ENCODE data around the gene GPR26. TPM values are rescaled to one million over a fixed set of nuclear protein-coding genes. Genes with fewer than 3 reads are reported as not detected.

Gene GPR26
- polyA plus RNA-seq, 1 of the 3 experiments (the other 2 are of a cell fraction), result not detected

DNA sequence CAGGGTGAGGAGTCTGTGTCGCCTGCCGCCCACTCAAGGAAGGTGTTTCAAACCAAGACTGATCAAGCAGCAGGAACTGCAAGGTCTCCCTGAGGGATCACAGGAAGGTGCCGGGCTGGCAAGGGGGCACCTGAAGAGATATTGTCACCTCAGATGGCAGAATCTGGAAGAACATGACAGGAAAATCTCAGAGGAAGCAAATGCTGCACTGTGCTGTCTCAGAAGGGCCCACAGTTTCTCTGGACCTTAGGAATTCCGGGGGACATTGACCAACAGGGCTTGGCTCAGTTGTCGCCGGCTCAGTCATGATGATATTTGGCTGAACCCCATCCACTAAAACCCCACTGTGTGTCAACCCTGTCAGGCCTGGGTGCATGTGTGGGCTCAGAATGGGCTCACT lies 31.9 kb upstream of the GPR26 start:
- H3K4me1 ChIP-seq (ENCODE audit: control insufficient read depth in 1 of 2, insufficient read depth in 2 of 2, low read depth in 1 of 2, low read length in 1 of 2), result no peaks in the 10 kb centered on the region
- no peaks in the 10 kb centered on the region for H3K27me3 ChIP-seq (ENCODE audit: insufficient read depth)
- H3K9me2 ChIP-seq, result no peaks in the 10 kb centered on the region
- H3K9ac ChIP-seq, result no peak overlapping the region
- WGBS (ENCODE audit: low lambda C conversion rate), result 41% methylated on average over 6 of the region's 6 CpGs
- no peaks in the 10 kb centered on the region for H3K36me3 ChIP-seq (replicated peaks in 1 of 2; ENCODE audit: control insufficient read depth in 1 of 2, insufficient read depth in 2 of 2, low read length in 1 of 2)
- H3K4me2 ChIP-seq, result no peak overlapping the region
- no peak overlapping the region for H2AFZ ChIP-seq (ENCODE audit: low read depth)
- POLR2A ChIA-PET, result no interaction called here
- H3K79me2 ChIP-seq (ENCODE audit: insufficient read depth), result no peaks in the 10 kb centered on the region
- no peak overlapping the region for H3K4me3 ChIP-seq (ENCODE audit: low read depth in 2 of 2, low read length in 1 of 2)
- CTCF ChIA-PET, result interaction anchor here (2.0 kb wide), 1 partner anchor 51 kb away, joined by 4 read pairs; no protein-coding TSS in a partner anchor
- no peaks in the 10 kb centered on the region for H4K20me1 ChIP-seq (ENCODE audit: insufficient read depth)
- no peaks in the 10 kb centered on the region for H3F3A ChIP-seq (replicated peaks; ENCODE audit: insufficient read depth)
- TF ChIP-seq MEF2A (IDR thresholded peaks at IDR 0.05; ENCODE audit: borderline replicate concordance, low read depth) (no peak), SIN3A (IDR thresholded peaks at IDR 0.05; ENCODE audit: borderline replicate concordance, low read depth, low read length) (no peak), NRF1 (IDR thresholded peaks at IDR 0.05; ENCODE audit: low read depth, low read length) (no peak), GATA2 (CRISPR knock-in tag; IDR thresholded peaks at IDR 0.05) (no peak), YY1 (IDR thresholded peaks at IDR 0.05; ENCODE audit: low read depth) (no peak), GABPA (IDR thresholded peaks at IDR 0.05; ENCODE audit: low read depth) (no peak), TCF12 (IDR thresholded peaks at IDR 0.05) (no peak), CHD2 (IDR thresholded peaks at IDR 0.05; ENCODE audit: low read length, partially characterized antibody) (no peak), RCOR1 (IDR thresholded peaks at IDR 0.05; ENCODE audit: low read length) (no peak), FOXJ3 (CRISPR knock-in tag; IDR thresholded peaks at IDR 0.05) (no peak), TEAD4 (IDR thresholded peaks at IDR 0.05; ENCODE audit: borderline replicate concordance, insufficient read depth) (no peak), JUND (IDR thresholded peaks at IDR 0.05) (no peak), NFIC (IDR thresholded peaks at IDR 0.05; ENCODE audit: borderline replicate concordance) (no peak), MXI1 (IDR thresholded peaks at IDR 0.05; ENCODE audit: low read depth, low read length) (no peak)
- TF ChIP-seq, protein P1, sequence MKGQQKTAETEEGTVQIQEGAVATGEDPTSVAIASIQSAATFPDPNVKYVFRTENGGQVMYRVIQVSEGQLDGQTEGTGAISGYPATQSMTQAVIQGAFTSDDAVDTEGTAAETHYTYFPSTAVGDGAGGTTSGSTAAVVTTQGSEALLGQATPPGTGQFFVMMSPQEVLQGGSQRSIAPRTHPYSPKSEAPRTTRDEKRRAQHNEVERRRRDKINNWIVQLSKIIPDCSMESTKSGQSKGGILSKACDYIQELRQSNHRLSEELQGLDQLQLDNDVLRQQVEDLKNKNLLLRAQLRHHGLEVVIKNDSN (IDR thresholded peaks at IDR 0.05; ENCODE audit: borderline replicate concordance, low read depth), result no peak
- DNase-seq, result no peak
- no peaks in the 10 kb centered on the region for H3K9me3 ChIP-seq
- H3K27ac ChIP-seq (ENCODE audit: low read depth in 2 of 2, low read length in 1 of 2), result no peak overlapping the region

DNA sequence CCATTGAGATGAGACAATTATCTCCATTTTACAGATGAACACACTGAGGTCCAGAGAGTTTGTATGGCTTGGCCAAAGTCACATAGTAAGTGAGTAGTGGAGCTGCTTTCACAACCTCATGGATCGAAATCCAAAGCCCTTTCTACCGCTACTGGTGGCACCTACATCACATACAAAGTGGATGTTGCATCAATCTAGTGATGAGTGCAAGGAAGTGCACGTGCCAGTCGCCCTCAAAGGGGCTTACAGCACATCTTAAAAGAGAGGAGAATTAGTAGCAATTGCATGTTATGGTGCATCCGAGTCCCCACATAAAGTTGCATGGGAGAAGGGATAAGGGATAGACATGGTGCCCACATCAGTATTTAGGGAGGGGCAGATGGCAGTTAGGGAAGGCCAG lies 31.0 kb upstream of the GPR26 start:
- no peaks in the 10 kb centered on the region for H3K79me2 ChIP-seq (ENCODE audit: insufficient read depth)

More for the DNA sequence above, 31.0 kb upstream of the GPR26 start:
- Histone ChIP-seq H4K20me1 (ENCODE audit: insufficient read depth) (no peaks in the 10 kb centered on the region), H3K27me3 (ENCODE audit: insufficient read depth) (no peaks in the 10 kb centered on the region), H3K27ac (ENCODE audit: low read depth in 2 of 2, low read length in 1 of 2) (no peak overlapping the region), H3K9ac (no peak overlapping the region), H3K36me3 (replicated peaks in 1 of 2; ENCODE audit: control insufficient read depth in 1 of 2, insufficient read depth in 2 of 2, low read length in 1 of 2) (no peaks in the 10 kb centered on the region), H3K4me3 (ENCODE audit: low read depth in 2 of 2, low read length in 1 of 2) (no peak overlapping the region), H3F3A (replicated peaks; ENCODE audit: insufficient read depth) (no peaks in the 10 kb centered on the region), H3K9me3 (no peaks in the 10 kb centered on the region), H3K4me2 (no peak overlapping the region), H3K4me1 (ENCODE audit: control insufficient read depth in 1 of 2, insufficient read depth in 2 of 2, low read depth in 1 of 2, low read length in 1 of 2) (no peaks in the 10 kb centered on the region), H2AFZ (ENCODE audit: low read depth) (no peak overlapping the region), H3K9me2 (no peaks in the 10 kb centered on the region)
- TF ChIP-seq TEAD4 (IDR thresholded peaks at IDR 0.05; ENCODE audit: borderline replicate concordance, insufficient read depth), result no peak
- no peak for TF ChIP-seq JUND (IDR thresholded peaks at IDR 0.05)
- no peak for TF ChIP-seq RAD21 (IDR thresholded peaks at IDR 0.05; ENCODE audit: low read length)
- ChIA-PET POLR2A (no interaction called here), CTCF (interaction anchor here (2.0 kb wide), 1 partner anchor 52 kb away, joined by 4 read pairs; no protein-coding TSS in a partner anchor)
- 7% methylated on average over 5 of the region's 5 CpGs for WGBS (ENCODE audit: low lambda C conversion rate)
- DNase-seq, result no peak
